ENCODE data around the gene CR1. TPM values are rescaled to one million over a fixed set of nuclear protein-coding genes. Genes with fewer than 3 reads are reported as not detected.

The CR1 gene
- total and polyA plus RNA-seq, 2 of the 4 experiments (the other 2 are of a cell fraction), result not detected

DNA sequence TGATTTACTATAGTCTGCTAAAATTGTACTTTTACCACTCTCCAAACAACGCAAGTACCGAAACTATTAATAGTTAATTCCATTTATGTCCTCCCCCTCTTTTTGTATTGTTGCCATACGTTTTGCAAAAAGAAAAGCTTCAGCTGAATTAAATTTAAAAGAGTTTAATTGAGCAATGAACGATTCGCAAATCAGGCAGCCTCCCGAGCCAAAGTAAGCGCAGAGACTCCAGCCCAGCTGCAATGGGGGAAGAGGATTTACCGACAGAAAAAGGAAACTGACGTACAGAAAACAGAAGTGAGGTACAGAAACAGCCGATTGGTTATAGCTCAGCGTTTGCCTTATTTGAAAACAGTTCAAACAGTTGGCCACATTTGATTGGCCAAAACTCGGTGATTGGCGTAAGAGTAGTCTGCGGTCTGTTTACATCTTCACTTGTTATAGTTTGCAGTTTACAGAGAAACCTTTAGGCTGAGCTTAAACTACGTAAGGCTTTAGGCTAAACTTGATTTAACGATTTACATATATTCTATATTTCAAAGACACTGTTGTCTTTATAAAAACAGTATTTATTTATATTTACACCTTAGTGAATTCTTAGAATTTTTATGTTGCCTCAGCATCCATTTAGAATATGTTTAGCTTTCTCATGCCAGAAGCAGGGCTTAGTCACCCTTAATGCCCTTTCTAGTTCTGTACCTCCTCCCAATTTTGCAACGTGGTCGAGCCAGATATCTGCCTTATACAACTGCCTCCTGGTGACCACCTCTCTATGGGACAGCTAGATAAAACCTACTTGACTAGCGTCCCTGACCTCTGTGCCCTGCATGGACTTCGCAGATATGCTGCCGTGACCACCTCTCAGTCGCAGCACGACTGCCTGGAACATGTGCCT lies 23.8 kb downstream of the CR1 start:
- CTCF ChIA-PET, result no interaction called here
- Histone ChIP-seq H3K79me1 (ENCODE audit: low read depth in 1 of 2, low read length in 2 of 2) (no peaks in the 10 kb centered on the region), H2AFZ (replicated peaks; ENCODE audit: low read length, poor library complexity) (no peak overlapping the region), H2BK15ac (ENCODE audit: low read depth, low read length) (no peak overlapping the region), H3K36me3 (ENCODE audit: control insufficient read depth, insufficient read depth, low read length) (no peaks in the 10 kb centered on the region), H4K20me1 (ENCODE audit: insufficient read depth, low read length) (no peaks in the 10 kb centered on the region), H3K9ac (ENCODE audit: low read depth, low read length) (no peak overlapping the region), H2BK5ac (ENCODE audit: low read depth, low read length, poor library complexity, severe bottlenecking) (no peak overlapping the region), H2BK20ac (ENCODE audit: low read depth, low read length) (no peak overlapping the region), H3K23ac (ENCODE audit: low read depth, low read length) (no peak overlapping the region), H3K4me2 (ENCODE audit: low read depth, low read length) (no peak overlapping the region), H3K9me3 (ENCODE audit: control insufficient read depth, insufficient read depth, low read length) (no peaks in the 10 kb centered on the region), H3K4ac (ENCODE audit: low read depth, low read length) (no peak overlapping the region), H2AK9ac (replicated peaks; ENCODE audit: low read depth, low read length, poor library complexity) (no peak overlapping the region), H2AK5ac (ENCODE audit: low read depth, low read length) (no peak overlapping the region), H3K27me3 (ENCODE audit: control insufficient read depth, insufficient read depth, low read length) (no peaks in the 10 kb centered on the region), H3K4me1 (ENCODE audit: control insufficient read depth, insufficient read depth, low read length) (no peaks in the 10 kb centered on the region), H4K91ac (ENCODE audit: insufficient read depth, low read depth, low read length) (no peak overlapping the region), H3K18ac (ENCODE audit: low read depth, low read length) (no peak overlapping the region), H3K27ac (ENCODE audit: insufficient read depth, low read length) (no peak overlapping the region), H4K8ac (ENCODE audit: low read depth in 2 of 2, low read length in 2 of 2) (no peak overlapping the region), H3K14ac (replicated peaks; ENCODE audit: low read depth, low read length) (no peak overlapping the region), H3K9me1 (ENCODE audit: insufficient read depth, low read length) (no peaks in the 10 kb centered on the region), H3K4me3 (ENCODE audit: insufficient read depth, low read depth, low read length) (no peak overlapping the region), H4K5ac (ENCODE audit: low read depth, low read length) (no peak overlapping the region), H3K56ac (ENCODE audit: extremely low read depth, insufficient read depth, low read length) (no peak overlapping the region), H2BK120ac (ENCODE audit: low read depth, low read length) (no peak overlapping the region)
- ATAC-seq (ENCODE audit: low read depth) (no peak), DNase-seq (no peak)
- BruUV-seq (replicated peaks), result no TSS peak
- intact Hi-C loops (cut with micrococcal nuclease) (no loop called here), dilution Hi-C loops (cut with HindIII; ENCODE audit: low sequenced_read_pairs, unreplicated experiment) (no loop called here), in situ Hi-C loops (cut with MboI; ENCODE audit: low sequenced_read_pairs) (no loop called here)
- TF ChIP-seq RAD21 (IDR thresholded peaks at IDR 0.05; ENCODE audit: low read length) (no peak), RFX5 (IDR thresholded peaks at IDR 0.05; ENCODE audit: low read depth, low read length) (no peak), MAFK (IDR thresholded peaks at IDR 0.05; ENCODE audit: low read depth, low read length) (no peak), MXI1 (IDR thresholded peaks at IDR 0.05; ENCODE audit: borderline replicate concordance, low read depth, low read length) (no peak), MAZ (IDR thresholded peaks at IDR 0.05; ENCODE audit: borderline replicate concordance, low read depth, low read length) (no peak), BHLHE40 (IDR thresholded peaks at IDR 0.05; ENCODE audit: low read depth, low read length) (no peak), SMC3 (IDR thresholded peaks at IDR 0.05; ENCODE audit: low read depth, low read length) (no peak)
- TF ChIP-seq, protein P1, sequence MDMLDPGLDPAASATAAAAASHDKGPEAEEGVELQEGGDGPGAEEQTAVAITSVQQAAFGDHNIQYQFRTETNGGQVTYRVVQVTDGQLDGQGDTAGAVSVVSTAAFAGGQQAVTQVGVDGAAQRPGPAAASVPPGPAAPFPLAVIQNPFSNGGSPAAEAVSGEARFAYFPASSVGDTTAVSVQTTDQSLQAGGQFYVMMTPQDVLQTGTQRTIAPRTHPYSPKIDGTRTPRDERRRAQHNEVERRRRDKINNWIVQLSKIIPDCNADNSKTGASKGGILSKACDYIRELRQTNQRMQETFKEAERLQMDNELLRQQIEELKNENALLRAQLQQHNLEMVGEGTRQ (IDR thresholded peaks at IDR 0.05; ENCODE audit: low read depth, low read length), result no peak
- TF ChIP-seq, protein P2, sequence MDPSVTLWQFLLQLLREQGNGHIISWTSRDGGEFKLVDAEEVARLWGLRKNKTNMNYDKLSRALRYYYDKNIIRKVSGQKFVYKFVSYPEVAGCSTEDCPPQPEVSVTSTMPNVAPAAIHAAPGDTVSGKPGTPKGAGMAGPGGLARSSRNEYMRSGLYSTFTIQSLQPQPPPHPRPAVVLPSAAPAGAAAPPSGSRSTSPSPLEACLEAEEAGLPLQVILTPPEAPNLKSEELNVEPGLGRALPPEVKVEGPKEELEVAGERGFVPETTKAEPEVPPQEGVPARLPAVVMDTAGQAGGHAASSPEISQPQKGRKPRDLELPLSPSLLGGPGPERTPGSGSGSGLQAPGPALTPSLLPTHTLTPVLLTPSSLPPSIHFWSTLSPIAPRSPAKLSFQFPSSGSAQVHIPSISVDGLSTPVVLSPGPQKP (IDR thresholded peaks at IDR 0.05; ENCODE audit: borderline replicate concordance, low read depth, low read length), result no peak
- 79% methylated on average over 5 of the region's 23 CpGs; no CpG with 5 or more reads in 1 of the 2 experiments for WGBS, 2 experiments (ENCODE audit: extremely low coverage in 2 of 2, insufficient read length in 1 of 2)
- POLR2A ChIA-PET (ENCODE audit: unreplicated experiment), result no interaction called here

Measured in IMR-90 (cell line).